NCI-H1105 (cell line): ENCODE data around the gene MAST1.
"Not testable (repeated sequence)": the region's sequence is repeated elsewhere in the genome, so short reads cannot be mapped to it uniquely, and the experiment has no call there.

Experiments used
- DNase-seq: peaks from one replicate; lab custom pipeline; 2025; lab: John Stamatoyannopoulos, UW

The MAST1 gene

DNA sequence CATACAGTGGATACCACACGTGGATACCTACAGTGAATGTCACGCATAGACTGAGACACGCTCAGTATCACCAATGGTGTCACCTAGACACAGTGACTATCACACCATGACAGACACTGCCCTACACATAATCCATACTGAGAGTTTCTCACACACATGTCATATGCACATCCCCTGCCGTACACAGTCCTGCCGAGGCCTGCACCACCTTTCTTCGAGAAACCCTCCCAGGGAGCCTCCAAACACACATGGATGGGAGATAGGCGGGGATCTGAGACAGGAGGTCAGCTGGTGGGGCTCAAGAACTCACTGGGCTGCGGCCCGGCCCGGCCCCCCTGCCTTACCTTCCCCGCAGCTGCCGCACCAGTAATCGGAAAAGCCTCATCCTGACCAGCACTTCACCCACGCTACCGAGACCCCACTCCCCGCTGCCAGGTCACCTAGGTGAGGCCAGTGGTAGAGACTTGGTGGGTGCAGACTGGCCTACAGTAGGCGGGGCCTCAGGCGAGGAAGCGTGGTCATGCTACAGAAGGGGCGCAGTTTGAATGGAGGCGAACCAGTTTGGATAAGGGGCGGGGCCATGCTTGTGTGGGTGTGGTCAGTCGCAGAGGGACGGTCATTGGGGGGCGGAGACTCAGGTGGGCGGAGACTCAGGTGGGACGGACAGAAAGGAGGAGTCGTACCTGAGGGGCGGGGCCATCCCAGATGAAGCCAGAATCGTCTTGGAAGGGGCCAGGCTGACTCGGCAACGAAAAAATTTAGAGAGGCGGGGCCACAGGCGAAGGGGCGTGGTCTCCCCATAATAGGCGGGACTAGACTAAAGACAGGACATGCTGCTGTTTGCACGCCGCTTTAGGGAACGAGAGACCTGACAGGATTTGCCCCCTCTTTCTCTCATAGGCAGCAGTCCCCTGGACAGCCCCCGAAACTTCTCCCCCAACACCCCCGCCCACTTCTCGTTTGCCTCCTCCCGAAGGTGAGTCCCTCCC, 2.1 kb downstream of the MAST1 start:
- peak; percentile 82 for DNase-seq

GRCh38 chr19:12841094-12841493, 2.8 kb downstream of the MAST1 start:
- DNase-seq, result peak; percentile 98

GRCh38 chr19:12842511-12842910, 4.2 kb downstream of the MAST1 start:
- no peak for DNase-seq

DNA sequence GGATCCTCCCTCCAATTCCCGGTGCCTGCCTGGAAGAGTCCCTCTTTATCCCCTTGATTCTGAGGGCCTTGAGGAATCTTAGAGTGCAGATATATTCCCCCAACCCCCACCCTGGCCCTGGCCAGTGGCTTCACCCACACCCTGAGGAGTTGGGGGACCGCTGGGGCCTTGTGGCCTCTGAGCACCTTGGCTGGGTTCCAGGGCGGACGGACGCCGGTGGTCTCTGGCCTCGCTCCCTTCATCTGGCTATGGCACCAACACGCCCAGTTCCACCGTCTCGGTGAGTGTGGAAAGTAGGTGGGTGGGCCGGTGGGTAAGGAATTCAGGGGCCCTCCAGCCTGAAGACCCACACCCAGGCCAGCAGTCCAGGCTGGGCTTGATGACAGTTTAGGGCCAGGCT, 5.0 kb downstream of the MAST1 start:
- DNase-seq, result no peak

GRCh38 chr19:12843999-12844732, 5.9 kb downstream of the MAST1 start:
- no peak for DNase-seq

- not testable (repeated sequence) for DNase-seq
Measured at GRCh38 chr19:12846613-12847012, 8.3 kb downstream of the MAST1 start.

DNA sequence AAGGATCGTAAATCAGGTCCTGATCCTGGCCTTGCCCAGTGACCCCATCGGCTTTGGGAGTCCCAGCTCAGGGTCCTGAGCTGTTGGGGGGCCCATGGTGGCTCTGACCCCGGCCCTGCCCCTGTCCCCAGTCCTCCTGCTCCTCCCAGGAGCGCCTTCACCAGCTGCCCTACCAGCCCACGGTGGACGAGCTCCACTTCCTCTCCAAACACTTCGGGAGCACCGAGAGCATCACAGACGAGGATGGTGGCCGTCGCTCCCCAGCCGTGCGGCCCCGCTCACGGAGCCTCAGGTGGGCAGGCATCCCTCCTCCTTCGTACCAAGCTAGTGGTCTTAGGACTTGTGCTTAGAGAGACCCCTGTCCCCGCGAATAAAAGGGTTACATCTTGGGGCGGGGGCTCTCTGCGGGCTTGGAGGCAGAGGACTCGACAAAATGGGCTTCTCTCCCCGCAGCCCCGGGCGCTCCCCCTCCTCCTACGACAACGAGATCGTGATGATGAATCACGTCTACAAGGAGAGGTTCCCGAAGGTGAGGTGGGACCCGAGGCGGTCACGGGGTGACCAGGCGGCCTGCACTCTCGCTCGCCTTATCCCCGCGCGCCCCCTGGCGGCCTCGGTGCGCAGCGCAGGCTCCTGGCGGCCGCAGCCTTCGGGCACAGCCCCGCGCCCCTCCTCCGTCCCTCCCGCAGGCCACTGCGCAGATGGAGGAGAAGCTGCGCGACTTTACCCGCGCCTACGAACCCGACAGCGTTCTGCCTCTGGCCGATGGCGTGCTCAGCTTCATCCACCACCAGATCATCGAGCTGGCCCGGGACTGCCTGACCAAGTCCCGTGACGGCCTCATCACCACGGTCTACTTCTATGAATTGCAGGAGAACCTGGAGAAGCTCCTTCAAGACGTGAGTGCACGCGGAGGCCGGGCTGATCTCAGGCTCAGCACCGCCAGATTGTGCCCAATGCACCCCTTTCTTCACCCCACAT, 9.1 kb downstream of the MAST1 start:
- peak; percentile 65 for DNase-seq

DNA sequence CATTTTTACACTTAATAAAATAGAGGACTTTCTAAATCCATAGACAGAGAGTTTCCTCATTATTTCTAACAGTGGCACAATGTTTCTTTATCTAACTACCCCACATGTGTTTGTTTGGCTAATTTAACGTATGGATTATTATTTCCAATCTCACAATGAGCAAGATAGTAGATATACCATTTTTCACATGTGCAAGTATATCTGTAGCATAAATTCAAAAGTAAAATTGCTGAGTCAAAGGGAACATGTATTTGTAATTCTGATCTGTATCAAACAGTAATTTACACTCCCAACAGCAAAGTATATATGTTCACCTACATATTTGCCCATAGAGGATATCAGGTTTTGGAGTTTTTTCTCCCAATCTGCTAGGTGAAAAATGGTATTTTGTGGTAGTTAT, 18.3 kb downstream of the MAST1 start:
- DNase-seq, result no peak

DNA sequence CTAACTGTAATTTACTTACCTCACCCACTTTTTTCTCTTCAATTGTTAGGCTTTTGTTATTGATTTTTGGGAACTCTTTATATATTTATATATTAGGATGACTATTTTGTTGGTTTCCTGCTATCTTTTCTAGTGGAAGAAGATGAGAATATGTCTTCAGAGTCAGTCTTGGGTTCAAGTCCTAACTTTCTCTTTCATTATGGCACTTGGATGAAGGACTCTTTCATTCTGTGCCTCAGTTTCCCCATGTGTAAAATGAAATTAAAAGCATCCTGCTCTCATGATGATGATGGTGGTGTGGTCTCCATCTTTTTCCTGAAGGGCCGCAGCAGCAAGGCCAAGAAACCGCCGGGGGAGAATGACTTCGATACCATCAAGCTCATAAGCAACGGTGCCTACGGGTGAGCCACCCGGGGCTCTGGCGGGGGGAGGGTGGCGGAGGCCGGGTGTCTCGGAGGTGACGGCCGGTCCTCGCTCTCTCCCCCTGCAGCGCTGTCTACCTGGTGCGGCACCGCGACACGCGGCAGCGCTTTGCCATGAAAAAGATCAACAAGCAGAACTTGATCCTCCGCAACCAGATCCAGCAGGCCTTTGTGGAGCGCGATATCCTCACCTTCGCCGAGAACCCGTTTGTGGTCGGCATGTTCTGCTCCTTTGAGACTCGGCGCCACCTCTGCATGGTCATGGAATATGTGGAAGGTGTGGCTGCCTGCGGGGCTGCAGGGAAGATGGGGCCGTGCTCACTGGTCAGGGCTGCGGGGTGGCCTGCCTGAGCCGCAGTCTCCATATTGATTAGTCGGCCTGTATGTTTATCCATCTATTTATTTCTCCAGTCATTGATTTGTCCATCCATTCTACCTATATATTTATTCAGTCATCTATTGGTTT, 20.0 kb downstream of the MAST1 start:
- no peak for DNase-seq

- no peak for DNase-seq
Measured at GRCh38 chr19:12859546-12859945, 21.2 kb downstream of the MAST1 start.

- no peak for DNase-seq
Measured at GRCh38 chr19:12864143-12864542, 25.8 kb downstream of the MAST1 start.

- no peak for DNase-seq
Measured at GRCh38 chr19:12864721-12865715, 26.7 kb downstream of the MAST1 start.

- DNase-seq, result no peak
Measured at GRCh38 chr19:12865746-12866415, 27.6 kb downstream of the MAST1 start.

DNA sequence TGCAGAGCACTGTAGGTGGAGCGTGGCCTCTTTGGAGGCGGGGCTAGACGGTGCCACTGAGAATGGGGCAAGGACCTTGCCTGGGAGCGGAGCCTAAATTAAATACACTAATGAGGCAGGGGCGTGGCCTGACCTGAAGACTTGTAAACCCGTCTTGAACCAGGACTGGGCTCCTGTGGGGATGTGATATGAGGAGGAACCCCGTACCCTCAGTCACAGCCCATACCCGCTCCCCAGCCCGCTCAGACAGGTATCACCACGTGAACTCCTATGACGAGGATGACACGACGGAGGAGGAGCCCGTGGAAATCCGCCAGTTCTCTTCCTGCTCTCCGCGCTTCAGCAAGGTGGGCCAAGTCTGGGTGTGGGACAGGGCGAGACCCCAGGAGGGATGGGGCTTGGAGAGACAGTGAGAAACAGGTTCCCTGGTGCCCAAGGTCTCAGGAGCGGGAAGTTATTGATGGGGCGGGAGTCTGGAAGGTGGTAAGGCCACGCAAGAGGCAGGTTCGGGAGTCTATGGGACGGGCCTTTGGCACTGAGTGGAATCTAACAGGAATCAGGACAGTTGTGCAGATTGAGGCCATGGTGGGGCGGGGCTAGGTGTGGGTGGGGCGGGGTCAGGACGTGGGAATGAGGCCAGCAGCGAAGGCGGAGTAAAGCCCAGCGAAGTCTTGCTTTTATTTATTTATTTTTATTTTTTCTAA, 28.3 kb downstream of the MAST1 start:
- DNase-seq, result peak; percentile 18

DNA sequence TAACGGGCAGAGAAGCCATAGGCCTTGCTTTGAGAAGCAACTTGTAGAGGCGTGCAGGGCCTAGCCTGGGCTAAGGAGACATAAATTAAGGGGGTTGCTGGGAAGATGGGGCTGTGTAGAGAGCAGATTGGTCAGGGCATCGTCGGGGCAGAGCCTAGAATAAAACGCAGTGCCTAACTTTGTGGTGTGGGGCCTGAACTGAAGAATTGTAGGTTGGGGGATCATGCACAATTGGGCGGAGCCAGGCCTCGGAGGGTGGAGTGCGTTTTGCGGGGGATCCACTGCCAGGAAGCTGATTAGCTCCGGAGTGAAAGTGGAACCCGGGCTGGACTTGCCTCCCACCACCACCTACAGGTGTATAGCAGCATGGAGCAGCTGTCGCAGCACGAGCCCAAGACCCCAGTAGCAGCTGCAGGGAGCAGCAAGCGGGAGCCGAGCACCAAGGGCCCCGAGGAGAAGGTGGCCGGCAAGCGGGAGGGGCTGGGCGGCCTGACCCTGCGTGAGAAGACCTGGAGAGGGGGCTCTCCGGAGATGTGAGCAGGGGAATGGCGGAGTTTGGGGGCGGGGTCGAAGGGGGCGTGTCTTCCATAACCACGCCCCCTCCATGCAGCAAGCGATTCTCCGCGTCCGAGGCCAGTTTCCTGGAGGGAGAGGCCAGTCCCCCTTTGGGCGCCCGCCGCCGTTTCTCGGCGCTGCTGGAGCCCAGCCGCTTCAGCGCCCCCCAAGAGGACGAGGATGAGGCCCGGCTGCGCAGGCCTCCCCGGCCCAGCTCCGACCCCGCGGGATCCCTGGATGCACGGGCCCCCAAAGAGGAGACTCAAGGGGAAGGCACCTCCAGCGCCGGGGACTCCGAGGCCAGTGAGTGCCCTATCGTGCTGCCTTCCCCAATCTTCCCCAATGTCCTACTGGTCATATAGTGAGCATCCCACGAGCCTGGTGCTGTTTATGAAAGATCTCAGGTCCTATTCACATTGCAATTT, 29.1 kb downstream of the MAST1 start:
- peak; percentile 88 for DNase-seq

DNA sequence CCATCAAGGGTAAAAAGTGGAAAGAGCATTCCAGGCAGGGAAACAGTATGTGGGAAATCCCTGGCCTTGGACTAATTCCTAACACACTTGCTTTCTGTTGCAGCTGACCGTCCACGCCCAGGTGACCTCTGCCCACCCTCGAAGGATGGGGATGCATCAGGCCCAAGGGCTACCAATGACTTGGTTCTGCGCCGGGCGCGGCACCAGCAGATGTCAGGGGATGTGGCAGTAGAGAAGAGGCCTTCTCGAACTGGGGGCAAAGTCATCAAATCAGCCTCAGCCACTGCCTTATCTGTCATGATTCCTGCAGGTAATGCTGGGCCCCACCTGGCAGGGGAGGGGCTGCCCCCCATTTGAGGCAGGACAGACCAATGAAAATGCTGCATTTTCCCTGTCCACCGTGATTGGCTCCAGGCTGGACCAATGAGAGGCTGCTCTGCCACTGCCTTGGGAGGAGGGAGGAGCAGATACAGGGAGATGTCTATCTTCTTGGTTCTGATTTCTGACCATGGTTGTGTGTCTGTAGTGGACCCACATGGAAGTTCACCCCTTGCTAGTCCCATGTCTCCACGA, 30.3 kb downstream of the MAST1 start:
- DNase-seq, result no peak

- no peak for DNase-seq
Measured at GRCh38 chr19:12871681-12872080, 33.4 kb downstream of the MAST1 start.
